HG03060 (cell line): ENCODE results near the gene M1AP.
A peak's percentile ranks its signal among the peaks of the same experiment; 100 is the strongest.

ENCODE experiments used
- ATAC-seq: cut with Tn5 transposase; IDR thresholded peaks from one replicate; pipeline ENCODE4 v1.9.1; 2021; ENCODE audit warnings: low read depth, moderate number of reproducible peaks; ENCODE audit not compliant: unreplicated experiment

M1AP gene

DNA sequence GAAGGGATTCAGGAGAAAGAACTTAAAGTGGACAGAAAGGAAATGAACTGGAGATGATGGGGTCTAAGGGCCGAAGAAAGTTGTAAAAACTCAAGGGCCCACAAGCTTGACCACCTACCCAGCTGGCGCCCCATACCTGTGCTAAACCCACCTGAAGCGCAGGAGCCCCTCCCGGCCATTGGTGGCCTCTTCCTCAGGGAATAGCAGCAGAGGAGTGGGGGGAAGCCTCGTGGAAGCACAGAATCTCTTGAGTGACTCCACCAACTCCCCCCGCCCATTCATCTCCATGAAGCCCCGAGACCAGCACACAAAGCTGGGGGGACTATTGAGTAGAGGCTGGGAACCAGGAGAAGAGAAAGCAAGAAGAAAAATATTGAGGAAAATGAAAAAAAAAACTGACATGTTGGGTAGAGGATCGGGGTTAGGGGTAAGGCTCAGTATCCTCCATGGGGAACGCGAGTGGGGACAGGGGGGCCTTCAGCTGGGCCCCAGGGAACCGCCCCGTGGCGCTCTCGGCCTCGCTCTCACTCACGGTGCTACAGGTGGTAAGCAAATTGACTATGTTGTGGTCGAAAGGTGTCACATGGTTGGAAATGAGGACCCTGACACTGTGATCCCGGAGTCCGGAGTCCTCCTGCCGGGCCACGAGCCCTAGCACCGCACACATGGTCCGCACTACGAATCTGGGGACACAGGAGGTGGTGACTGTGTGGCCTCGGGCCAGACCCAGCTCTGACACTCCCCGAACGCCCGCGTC is 119.4 kb downstream of the M1AP start:
- peak; percentile 6 for ATAC-seq

DNA sequence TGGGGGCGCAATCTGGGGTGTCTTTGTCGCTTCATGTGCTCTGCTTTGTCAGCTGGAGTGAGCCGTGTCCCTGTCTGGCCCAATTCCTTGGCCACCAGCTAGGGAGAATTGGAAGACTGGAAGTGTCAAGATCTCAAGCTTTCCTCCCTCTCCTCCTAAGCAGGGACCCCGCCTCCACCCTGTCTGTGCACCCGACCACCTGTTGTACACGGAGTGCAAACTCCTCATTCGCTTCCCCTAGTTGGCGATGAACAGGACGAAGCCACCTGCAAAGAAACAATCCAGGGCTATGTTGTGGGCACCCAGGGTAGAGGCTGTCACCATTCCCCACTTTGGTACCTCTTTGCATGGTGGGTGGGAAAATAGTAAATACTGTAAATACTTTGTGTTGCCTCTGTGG is 120.4 kb downstream of the M1AP start:
- ATAC-seq, result no peak

DNA sequence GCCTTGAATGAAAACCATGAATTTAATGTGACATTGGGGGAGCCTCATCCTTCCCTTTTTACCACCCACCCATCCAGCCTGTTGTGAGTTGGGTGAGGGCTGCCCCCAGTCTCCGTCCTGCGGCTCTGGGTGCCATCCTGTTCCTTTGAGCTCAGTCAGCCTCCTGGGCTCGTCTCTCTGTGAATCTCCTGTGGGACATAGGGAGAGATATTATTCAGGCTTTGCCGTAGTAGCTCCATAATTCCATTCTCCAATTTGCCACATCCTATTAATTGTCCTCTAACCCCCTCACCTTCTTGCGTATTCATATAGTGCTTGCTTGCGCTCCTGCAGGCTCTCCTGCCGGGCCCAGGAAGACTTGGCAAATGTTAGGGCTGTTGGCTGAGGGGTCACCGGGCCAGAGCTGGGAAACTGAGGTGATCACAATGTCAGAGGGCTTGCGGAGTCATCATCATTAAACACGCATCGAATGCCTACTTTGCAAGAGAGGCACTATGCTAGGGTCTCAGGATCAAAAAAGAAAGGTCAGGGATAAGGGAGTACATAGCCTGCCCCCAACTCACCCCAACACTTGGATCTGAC is 121.4 kb downstream of the M1AP start:
- ATAC-seq, result no peak

DNA sequence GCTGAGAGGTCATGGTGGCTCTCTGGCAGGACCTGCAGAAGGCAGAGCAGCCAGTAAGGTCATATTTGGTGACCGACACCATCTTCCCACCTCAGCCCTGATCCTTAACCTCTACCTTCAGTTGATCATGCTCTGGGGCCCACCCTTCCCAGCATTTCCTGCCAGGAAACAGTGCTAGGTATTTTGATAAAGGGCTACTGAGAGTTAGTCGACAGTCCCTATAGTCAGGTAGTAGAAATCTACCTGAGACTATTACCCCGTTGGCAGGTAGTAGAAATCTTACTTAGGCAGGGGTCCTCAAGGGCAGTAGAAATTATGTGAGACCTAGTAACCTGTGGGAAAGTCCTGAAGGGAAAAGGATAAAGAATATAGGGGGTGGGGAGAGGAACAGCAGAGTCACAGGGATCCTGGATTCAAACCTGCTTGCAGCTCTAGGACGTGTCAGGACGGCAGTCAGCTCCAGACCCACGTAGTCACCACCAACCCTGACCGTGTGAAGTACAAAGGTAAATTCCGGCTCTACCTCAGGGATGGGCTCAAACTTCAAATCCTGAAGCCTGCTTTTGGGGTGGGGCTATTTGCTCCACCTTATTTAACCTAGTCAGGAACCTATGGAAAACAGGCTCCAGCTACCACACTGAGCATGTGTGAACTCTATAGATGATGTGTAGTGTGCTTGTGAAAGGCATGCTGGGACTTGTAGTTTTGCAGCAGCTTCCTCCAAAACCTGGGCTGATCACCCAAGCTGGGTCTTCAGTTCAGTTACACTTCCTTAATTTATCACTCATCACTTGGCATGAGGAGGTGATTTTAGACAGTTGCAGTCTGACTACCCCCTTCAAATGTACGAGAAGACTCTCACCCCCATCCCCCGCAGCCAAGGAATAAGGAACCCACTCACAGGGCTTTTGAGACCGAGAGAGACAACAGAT is 122.1 kb downstream of the M1AP start, which contains the start of gene DQX1:
Gene DQX1, minus strand, starts transcription at position 515 of the 932 bp plus-strand sequence. Its CDS starts 502 bp downstream, at position 13.
- ATAC-seq, result no peak

DNA sequence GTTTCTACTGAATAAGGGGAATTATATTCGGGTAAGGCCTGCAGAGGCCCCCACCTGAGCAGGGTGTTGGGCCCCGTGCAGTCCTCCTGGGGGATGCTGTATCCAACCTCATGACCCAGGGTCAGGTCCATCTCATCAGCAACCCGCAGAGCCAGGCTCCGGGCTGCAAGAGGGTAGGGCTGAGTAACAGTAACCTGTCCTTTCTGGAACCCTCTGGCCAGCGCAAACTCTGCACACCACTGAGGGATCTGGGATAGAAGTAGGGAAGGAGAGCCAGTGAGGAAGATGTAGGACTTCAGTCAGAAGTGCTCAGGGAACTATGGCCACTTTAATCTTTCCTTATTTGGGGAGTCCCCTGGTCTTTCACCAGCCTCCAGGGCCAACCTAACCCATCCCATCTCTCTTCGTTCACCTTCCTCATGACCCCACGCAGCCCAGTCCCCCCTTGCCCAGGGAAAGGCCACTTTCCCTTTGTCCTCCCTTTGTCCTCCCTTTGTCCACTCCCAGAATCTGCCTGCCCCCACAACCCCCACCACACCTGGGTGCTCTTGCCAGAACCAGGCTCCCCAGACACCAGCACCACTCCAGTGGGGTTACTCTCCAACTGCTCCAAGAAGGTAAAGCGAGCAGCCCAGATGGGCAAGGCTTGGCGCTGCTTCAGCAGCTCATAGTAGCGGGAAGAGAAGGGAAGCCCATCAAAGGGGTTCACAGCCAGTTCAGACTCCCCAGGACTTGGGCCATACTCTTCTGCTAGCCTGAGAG is 123.0 kb downstream of the M1AP start:
- ATAC-seq, result no peak

DNA sequence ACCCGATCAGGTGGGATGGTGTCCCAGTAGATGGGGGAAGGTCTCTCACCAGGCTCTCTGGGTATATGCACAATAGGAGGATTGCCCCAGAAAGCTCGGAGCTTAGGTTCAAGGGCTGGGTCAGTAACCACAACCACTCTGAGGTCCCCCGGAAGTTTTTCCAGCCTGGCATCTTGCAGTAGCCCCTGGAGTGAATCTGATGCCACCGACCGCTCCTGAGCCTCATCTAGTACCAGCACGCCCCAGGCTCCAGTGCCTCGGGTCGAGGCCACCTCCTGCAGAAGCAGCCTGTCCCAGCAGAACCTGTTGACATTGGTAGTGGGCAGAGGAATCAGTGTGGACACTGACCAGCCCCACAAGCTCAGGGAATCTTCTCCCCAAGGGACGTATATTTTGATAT is 124.1 kb downstream of the M1AP start:
- no peak for ATAC-seq

DNA sequence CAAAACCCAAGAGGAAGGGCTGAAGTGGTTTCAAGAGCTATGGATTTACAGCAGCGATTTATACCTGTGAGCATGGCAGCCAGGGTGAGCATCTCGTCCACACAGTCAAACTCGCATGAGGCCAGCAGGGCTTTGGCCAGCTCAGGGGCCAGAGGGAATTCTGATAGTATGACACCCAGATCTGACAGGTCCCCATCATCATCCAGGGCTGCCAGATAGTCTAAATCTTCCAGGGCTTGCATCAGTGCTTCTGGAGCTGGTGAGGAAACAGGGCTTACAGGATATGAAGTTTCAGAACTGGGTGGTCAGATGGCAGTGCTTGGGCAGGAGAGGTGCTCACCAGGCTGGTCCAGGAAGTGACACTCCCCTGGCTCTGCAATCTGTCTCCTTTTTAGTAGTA is 125.6 kb downstream of the M1AP start:
- ATAC-seq, result no peak

DNA sequence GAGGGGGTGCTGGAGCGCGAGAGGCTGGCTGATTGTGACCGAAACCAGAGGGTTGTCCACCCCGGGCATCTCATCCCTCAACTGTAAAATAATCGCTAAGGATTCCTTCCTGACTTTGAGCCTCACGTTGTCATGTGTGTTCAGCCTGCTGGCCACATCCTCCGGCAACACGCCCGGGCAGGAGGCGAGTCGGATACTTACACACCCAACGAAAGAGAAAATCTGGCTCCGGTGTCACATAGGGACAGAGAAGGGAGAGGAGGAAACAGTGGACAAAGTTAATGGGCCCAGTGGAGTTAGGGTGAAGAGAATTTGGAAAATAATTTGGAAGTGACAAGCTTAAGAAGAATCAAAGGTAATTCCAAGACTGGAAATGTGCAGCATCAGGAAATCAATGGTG is 131.5 kb downstream of the M1AP start:
- ATAC-seq, result no peak

DNA sequence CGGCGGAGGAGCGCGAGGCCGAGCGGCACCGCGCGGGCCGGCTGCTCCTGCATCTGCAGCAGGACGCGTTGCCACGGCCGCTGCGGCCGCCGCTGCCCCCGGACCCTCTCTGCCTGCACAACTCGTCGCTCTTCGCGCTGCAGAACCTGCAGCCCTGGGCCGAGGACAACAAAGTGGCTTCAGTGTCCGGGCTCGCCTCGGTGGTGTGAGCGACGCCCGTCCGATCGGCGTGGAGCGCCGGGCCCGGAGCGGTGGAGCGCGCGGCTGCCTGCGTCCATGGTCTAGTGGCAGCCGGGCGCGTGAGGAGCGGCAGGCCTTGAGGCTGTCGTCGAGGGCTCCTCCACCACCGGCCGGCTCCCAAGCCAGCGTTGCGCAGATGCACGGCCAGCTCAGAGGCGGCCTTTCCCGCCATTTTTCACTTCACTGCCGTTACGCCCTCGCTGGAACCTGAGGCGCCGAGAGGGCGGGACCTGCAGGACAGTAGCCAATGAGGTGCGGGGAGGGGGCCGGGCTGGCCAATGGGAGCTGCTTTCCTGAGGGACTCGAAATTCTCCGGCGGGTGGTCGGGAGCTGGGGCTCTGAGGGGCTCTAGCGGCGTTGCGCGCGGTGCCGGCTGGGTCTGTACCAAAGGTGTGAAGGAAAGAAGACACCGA is 132.0 kb downstream of the M1AP start:
- no peak for ATAC-seq

DNA sequence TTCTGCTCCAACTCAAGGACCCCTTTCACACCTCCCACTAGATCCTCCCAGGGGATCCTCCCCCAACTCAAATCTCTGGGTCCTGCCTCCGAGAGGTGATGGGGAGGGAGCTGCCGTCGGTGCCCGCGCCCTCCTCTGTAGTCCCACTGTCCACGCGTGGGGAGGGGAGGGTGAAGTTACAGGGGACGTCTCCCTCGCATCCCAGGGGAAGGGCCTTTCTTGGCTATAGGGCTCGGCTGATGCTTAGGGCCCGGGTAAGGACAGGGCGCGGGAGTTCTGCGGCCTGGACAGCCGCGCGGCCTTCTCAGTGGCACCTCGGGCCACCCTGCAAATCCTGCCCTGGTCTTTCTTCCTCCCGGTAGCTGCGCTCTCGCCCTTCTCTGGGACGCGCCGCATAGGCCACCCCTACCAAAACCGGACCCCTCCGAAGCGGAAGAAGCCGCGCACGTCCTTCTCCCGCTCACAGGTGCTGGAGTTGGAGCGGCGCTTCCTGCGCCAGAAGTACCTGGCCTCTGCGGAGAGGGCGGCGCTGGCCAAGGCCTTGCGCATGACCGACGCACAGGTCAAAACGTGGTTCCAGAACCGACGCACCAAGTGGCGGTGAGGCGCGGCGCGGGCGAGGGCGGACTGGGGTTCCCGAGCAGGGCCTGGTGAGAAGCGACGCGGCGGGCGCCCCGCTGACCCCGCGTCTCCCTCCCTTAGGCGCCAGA is 132.7 kb downstream of the M1AP start:
- ATAC-seq, result no peak

DNA sequence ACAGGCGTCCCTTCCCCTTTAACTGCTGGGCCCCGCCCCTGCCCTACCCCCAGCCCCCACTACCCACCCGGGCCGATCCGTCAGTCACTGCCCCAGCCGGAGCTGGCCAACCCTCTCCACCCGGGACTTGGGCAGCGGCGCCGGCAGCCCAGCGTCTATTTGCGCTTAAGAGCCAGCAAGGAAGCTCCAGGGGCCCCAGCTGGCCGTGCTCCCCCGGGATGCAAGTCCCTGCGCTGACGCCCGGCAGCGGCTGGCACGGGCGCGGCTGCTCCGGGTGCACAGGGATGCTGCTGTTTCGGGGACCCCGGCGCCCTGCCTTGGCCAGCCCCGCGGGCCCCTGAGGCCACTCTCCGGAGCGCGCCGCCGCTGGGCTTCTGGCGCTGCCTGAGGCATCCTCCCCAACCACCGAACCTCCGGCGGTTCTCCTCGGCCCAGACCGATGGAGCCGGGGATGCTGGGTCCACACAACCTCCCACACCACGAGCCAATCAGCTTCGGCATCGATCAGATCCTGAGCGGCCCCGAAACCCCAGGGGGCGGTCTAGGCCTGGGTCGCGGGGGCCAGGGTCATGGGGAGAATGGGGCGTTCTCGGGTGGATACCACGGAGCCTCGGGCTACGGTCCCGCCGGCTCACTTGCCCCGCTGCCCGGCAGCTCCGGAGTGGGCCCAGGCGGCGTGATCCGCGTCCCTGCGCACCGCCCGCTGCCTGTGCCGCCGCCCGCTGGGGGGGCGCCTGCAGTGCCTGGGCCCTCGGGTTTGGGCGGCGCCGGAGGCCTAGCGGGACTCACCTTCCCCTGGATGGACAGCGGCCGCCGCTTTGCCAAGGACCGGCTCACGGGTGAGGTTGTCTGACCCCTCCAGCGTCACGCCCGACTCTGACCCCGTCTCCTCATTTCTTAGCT is 133.5 kb downstream of the M1AP start, which contains the start of gene TLX2:
Gene TLX2, plus strand, starts transcription at position 83 of the 903 bp plus-strand sequence. Its CDS starts 357 bp downstream, at position 440.
- no peak for ATAC-seq

DNA sequence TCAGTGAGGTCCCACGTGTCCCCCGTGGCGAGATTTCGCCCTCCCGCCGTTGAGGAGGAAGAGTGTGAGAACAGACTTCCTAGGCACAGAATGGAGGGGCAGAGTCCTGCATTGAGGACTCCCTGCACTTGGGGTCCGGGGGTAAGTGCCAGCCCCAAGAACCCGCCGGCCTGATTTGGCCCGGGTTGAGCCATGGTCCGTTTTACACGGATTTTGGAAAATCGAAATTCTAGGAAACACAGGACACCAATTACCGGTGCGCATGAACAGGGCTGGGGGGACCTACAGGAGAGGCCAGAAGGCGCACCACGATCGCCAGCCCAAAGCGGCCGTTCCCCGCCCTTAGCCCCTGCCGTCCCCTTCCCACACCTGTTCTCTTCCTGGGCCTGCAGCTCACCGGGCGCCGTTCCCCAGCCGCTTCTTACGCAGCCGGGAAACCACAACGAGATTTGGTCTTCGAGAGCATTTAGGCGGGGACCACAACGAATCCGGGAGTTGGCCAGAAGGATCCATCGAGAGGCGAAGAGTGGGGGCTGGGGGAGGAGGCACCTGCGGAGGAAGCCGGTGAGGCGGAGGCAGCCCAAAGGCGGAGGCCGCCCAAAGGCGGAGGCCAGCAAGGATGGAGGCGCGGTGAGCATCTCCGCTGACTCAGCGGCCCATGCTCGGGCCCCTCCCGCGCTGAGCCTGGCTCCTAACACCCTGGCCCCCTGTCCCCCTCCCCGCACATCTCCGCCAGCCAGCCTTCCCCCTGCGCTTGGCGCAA is 134.3 kb downstream of the M1AP start:
- no peak for ATAC-seq

DNA sequence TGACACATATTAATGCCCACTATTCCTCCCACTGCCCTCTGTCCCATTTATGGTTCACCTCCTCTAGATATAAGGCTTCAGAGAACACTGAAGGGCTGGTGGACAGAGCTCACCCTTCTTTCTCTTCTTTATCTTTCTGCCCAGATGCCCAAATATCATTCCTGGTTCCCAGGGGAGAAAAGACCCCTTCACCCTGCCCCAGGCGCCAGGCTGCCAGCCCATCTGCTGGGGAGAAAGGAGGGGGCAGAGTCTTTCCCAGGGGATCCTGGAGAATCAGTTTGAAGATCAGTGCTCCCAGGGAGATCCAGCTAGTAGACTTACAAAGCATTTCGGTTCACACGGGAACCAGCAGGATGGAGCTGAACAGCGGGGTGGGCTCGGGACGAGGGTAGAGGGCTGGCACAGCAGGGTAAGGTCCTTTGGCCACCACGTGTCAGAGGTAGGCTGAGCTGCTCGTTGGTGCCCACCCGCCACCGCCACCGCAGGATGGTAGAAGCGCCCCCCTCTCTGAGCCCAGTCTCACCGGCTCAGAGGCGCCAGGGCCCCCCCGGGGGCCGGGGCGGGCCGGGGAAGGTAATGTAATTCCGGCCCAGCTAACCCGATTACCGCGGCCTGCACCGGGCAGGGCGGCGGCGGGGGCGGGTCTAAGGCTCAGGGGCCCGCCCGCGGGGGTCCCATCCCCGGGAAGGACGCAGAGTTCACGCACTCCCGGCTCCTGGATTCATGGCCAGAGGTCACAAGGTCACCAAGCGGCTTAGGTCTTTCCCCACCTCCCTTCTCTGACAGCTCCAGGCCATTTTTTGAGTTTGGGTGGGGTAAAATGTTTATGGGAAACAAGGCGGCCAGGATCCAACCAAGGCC is 135.2 kb downstream of the M1AP start:
- no peak for ATAC-seq

DNA sequence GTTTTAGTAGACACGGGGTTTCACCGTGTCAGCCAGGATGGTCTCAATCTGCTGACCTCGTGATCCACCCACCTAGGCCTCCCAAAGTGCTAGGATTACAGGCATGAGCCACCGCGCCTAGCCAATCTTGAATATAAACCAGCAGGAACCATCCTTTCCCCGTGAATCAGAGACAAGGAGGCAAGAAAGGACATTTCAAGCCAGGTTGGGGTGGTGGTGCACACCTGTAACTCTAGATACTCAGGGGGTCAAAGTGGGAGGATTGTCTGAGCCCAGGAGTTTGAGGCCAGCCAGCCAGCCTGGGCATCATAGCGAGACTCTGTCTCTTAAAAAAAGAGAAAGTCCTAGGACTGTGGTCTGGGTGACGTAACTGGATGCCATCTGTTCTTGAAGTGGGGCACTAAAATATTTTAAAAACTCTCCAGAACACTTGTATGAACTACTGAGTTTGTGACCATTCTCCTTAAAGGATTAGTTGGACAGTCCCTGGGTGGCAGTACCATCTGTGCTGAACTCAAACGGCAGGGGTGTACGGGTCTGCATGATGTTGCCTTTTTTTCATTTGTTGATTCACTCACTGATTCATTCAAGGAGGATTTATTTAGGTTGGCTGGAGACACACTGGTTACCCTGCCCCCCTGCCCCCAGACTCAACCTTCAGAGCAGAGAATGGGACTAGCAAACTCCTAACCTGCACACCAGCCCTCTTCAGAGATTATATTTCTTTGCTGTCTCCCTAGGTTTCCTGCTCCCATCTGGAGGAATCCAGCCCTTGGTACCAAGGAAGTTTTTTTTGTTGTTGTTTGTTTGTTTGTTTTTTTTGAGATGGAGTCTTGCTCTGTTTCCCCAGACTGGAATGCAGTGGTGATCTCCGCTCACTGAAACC is 136.8 kb downstream of the M1AP start:
- no peak for ATAC-seq

DNA sequence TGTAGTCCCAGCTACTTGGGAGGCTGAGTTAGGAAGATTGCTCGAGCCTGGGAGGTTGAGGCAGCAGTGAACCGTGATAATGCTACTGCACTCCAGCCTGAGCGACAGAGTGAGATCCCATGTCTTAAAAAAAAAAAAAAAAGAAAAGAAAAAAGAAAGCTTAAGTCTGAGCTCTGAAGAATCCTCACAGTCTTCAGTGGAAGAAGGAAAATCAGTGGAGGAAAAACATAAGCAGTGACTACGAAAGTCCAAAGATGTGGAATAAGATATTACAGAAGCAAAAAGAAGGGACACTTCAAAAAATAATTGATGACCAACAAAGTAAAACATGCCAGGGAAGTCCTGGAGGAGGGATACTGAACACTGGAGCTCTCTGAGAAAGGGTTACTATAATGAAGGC is 137.9 kb downstream of the M1AP start:
- ATAC-seq, result no peak
